KOPT-K1 (cell line): ENCODE measurements around the gene GAS7.

Experiments
- H3K27ac ChIP-seq: fragments of 200-600 bp; sonication (generic); 2 replicates; pipeline ENCODE4 v1.5.1; 2016; ENCODE audit warnings: antibody characterized with exemption, mild to moderate bottlenecking, low read depth, low read length; ENCODE audit not compliant: poor library complexity, severe bottlenecking
- H3K36me3 ChIP-seq: fragments of 200-600 bp; sonication (generic); 2 replicates; pipeline ENCODE4 v1.5.1; 2017; ENCODE audit warnings: antibody characterized with exemption, mild to moderate bottlenecking, low read length, moderate library complexity; ENCODE audit not compliant: insufficient read depth
- H3K9me3 ChIP-seq: fragments of 200-600 bp; sonication (generic); 2 replicates; pipeline ENCODE4 v1.5.1; 2017; ENCODE audit warnings: antibody characterized with exemption, low read length, mild to moderate bottlenecking; ENCODE audit not compliant: insufficient read depth, poor library complexity, severe bottlenecking

GAS7 gene

GRCh38 chr17:9900044-9900594 lies 298.3 kb downstream of the GAS7 start:
- Histone ChIP-seq H3K9me3 (no peaks in the 10 kb centered on the region), H3K27ac (no peak overlapping the region)

DNA sequence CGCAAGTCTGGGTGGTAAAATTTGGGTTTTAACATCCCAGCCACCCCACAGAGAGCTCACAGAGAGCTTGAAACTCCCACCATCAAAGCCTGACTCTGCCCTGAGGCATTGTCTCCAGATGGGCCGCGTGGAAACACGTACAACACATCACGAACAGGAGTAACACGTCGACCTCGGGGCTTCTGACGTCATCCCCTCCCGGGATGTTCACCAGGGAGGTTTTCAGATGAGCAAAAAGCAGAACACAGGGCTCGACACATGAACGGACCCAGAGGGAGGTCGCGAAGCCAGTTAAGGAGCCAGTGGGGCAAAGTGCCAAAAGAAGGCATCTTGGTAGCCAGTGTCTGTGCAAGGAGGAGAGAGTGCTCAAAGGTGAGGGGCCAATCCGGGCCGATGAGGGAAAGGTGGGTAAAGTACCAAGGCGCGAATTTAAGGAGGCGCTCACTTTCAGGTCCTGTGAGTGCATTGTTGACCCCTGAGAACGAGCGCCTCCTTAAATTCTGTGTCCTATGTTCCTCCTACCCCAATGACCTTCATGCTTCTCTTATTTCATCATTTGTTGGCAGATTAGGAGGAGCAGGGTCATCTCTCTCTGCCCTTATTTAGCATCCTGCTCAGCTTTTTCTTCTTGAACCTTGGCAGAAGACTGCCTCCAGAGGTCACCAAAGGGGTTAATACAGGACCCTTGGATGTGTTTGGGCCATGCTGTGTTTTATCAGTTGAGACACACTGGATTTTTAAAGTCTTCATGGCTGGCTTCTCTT lies 298.9 kb downstream of the GAS7 start:
- Histone ChIP-seq H3K27ac (no peak overlapping the region), H3K9me3 (no peaks in the 10 kb centered on the region), H3K36me3 (no peaks in the 10 kb centered on the region)

More at GRCh38 chr17:9900044-9900594, 298.3 kb downstream of the GAS7 start:
- no peaks in the 10 kb centered on the region for H3K36me3 ChIP-seq

DNA sequence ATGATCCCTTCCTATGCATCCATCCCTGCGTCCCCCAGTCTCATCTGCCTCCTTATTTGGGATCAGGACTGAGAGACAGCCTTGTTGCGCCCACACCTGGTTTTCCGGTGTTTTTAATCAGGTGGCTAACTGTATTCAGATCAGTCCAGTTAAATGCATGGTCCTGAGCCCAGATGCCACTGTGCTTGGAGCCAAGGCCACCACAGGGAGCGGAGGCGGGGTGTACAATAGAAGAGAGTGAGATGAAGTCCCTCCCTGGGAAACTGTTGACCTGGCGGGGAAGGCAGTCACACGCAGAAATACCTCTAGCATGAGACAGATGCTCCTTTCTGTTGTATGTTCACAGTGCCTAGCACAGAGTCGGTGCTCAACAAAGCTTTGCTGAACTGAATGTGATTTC lies 299.6 kb downstream of the GAS7 start:
- Histone ChIP-seq H3K27ac (no peak overlapping the region), H3K36me3 (no peaks in the 10 kb centered on the region), H3K9me3 (no peaks in the 10 kb centered on the region)

GRCh38 chr17:9897372-9897968 lies 300.9 kb downstream of the GAS7 start:
- Histone ChIP-seq H3K36me3 (no peaks in the 10 kb centered on the region), H3K9me3 (no peaks in the 10 kb centered on the region), H3K27ac (no peak overlapping the region)

GRCh38 chr17:9895923-9896322 lies 302.5 kb downstream of the GAS7 start:
- Histone ChIP-seq H3K27ac (no peak overlapping the region), H3K9me3 (no peaks in the 10 kb centered on the region), H3K36me3 (no peaks in the 10 kb centered on the region)

DNA sequence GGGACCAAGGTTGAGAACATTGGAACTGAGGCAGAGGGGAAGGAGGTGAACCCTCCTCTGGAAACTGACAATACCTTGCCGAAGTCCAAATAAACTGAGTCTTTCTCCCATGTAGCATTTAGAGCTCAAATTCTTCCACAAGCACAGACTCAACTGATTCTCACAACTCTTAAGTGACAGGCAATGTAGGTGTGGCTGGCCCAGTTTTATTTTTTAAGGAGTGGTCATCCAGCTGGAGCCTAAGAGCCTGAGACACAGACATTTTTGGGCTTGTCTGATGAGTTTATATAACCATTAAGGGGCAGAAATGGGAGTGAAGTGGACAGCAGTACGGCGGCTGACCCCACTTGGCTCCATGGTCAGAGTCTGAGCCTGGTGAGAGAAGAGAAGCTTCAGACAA lies 304.2 kb downstream of the GAS7 start:
- H3K36me3 ChIP-seq = no peaks in the 10 kb centered on the region
- H3K27ac ChIP-seq = no peak overlapping the region

GRCh38 chr17:9893411-9894012 lies 304.9 kb downstream of the GAS7 start:
- Histone ChIP-seq H3K9me3 (no peaks in the 10 kb centered on the region), H3K27ac (no peak overlapping the region), H3K36me3 (no peaks in the 10 kb centered on the region)

More for the DNA sequence above, 304.2 kb downstream of the GAS7 start:
- H3K9me3 ChIP-seq = no peaks in the 10 kb centered on the region

- no peaks in the 10 kb centered on the region for H3K9me3 ChIP-seq
- H3K36me3 ChIP-seq = no peaks in the 10 kb centered on the region
- H3K27ac ChIP-seq = no peak overlapping the region
Observed at GRCh38 chr17:9890124-9890523, 308.3 kb downstream of the GAS7 start.

DNA sequence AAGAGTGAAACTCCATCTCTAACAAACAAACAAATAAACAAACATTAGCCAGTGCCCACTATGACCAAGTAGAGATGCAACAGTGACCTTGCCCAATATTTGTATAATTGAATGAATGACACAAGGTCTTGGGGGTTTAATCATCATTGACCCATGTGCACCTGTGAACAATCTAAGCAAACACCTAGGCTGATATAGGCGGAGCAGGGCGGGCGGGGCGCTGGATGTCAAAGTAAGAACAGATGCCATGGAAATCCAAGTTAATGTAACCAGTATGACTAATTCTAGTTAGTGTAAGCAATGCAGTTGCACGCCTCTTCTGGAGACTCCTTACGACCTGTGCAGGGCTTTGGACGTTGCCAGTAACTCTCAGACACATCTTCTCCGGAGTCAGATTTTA lies 310.9 kb downstream of the GAS7 start:
- Histone ChIP-seq H3K9me3 (peaks cover 13% of the 10 kb centered on the region), H3K36me3 (no peaks in the 10 kb centered on the region), H3K27ac (no peak overlapping the region)

DNA sequence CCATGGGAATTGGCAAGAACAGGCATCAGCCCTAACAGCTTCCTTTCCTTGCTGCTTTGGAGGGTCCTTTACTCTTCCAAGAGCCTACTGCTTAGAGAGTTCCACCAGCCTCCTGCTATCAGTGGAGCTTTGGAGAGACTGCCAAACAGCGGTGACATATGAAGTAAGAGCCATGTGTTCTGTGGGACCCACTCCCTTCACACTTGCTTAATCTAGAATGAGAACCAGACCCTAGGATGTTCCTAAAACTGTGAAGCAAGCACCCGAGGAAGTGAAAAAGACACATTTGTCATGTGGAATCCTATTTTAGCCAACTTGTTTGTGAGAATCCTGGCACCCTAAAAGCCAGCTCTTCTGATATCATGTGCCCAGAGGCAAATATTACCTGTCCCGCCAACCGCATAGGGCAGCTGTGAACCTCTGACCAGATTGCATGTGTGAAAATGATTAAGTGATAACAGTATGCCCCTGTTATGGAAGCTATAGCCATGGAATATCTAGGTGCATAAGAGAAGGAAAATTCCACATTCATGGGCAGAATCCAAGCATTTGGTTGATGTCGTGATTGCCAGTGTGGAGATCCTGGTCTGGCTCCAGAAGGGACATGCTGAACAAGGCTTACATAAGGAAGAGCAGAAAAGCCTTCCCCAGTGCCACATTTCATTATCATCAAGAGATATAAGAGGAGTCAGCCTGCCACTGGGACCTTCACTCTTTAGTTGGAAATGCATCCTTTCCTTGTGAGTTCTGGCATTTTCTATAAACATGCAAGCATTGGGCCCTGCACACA lies 312.1 kb downstream of the GAS7 start:
- H3K36me3 ChIP-seq = no peaks in the 10 kb centered on the region
- H3K27ac ChIP-seq = no peak overlapping the region
- H3K9me3 ChIP-seq = peaks cover 20% of the 10 kb centered on the region

- peaks cover 20% of the 10 kb centered on the region for H3K9me3 ChIP-seq
- H3K36me3 ChIP-seq = no peaks in the 10 kb centered on the region
- H3K27ac ChIP-seq = no peak overlapping the region
Observed at GRCh38 chr17:9883451-9883850, 315.0 kb downstream of the GAS7 start.

GRCh38 chr17:9880582-9880999 lies 317.8 kb downstream of the GAS7 start:
- H3K36me3 ChIP-seq = no peaks in the 10 kb centered on the region
- no peak overlapping the region for H3K27ac ChIP-seq
- peaks cover 20% of the 10 kb centered on the region for H3K9me3 ChIP-seq

- H3K9me3 ChIP-seq = peaks cover 20% of the 10 kb centered on the region
- H3K36me3 ChIP-seq = no peaks in the 10 kb centered on the region
- H3K27ac ChIP-seq = no peak overlapping the region
Observed at GRCh38 chr17:9878786-9879525, 319.4 kb downstream of the GAS7 start.

- Histone ChIP-seq H3K36me3 (no peaks in the 10 kb centered on the region), H3K9me3 (peaks cover 15% of the 10 kb centered on the region), H3K27ac (no peak overlapping the region)
Observed at GRCh38 chr17:9878356-9878755, 320.1 kb downstream of the GAS7 start.
